WTC11 (cell line): ENCODE measurements around the gene OR51B2.

Source experiments
- AFF4 ChIP-seq: sonication (generic); formaldehyde crosslinking; IDR thresholded peaks from 2 replicates; pipeline ENCODE4 v1.8.1; 2023; ENCODE audit warnings: mild to moderate bottlenecking, missing genetic modification reagents, borderline replicate concordance
- CREB1 ChIP-seq: sonication (generic); formaldehyde crosslinking; IDR thresholded peaks from 2 replicates; pipeline ENCODE4 v1.8.0; 2023; ENCODE audit warnings: mild to moderate bottlenecking, missing genetic modification reagents
- CTCF ChIP-seq: fragments of 200-600 bp; IDR thresholded peaks from 2 replicates; pipeline ENCODE4 v1.8.0; 2022; ENCODE audit warnings: antibody characterized with exemption
- NFE2L1 ChIP-seq: sonication (generic); formaldehyde crosslinking; IDR thresholded peaks from 2 replicates; pipeline ENCODE4 v1.8.1; 2023; ENCODE audit warnings: missing genetic modification reagents

GRCh38 chr11:5335170-5335569 is 11.1 kb upstream of the OR51B2 start:
- TF ChIP-seq NFE2L1 (CRISPR knock-in tag) (no peak), CTCF (no peak), CREB1 (CRISPR knock-in tag) (no peak), AFF4 (CRISPR knock-in tag) (no peak)
